SIG-M5 treated with dmso at 0.1 percent for 504 hours (cell line): ENCODE measurements around the gene NEK6.

Experiments used
- DNase-seq: peaks from one replicate; lab custom pipeline; 2025; ENCODE audit not compliant: unreplicated experiment; lab: John Stamatoyannopoulos, UW

Gene NEK6

GRCh38 chr9:124335320-124335707 lies 77.6 kb downstream of the NEK6 start:
- no peak for DNase-seq

GRCh38 chr9:124337562-124337961 lies 79.8 kb downstream of the NEK6 start:
- no peak for DNase-seq

GRCh38 chr9:124339603-124340146 lies 81.9 kb downstream of the NEK6 start:
- no peak for DNase-seq

- no peak for DNase-seq
These were observed 82.7 kb downstream of the NEK6 start for GRCh38 chr9:124340219-124341069.

GRCh38 chr9:124341455-124342170 lies 83.9 kb downstream of the NEK6 start:
- no peak for DNase-seq

GRCh38 chr9:124342402-124342775 lies 84.6 kb downstream of the NEK6 start:
- no peak for DNase-seq

GRCh38 chr9:124342776-124343485 lies 85.2 kb downstream of the NEK6 start:
- no peak for DNase-seq

GRCh38 chr9:124343533-124344290 lies 86.0 kb downstream of the NEK6 start:
- DNase-seq = no peak

- DNase-seq = no peak
These were observed 86.7 kb downstream of the NEK6 start for GRCh38 chr9:124344291-124345050.

GRCh38 chr9:124345063-124345462 lies 87.3 kb downstream of the NEK6 start:
- no peak for DNase-seq

GRCh38 chr9:124345751-124346281 lies 88.1 kb downstream of the NEK6 start:
- DNase-seq = no peak

- no peak for DNase-seq
These were observed 88.8 kb downstream of the NEK6 start for GRCh38 chr9:124346347-124347163.

- no peak for DNase-seq
These were observed 89.6 kb downstream of the NEK6 start for GRCh38 chr9:124347206-124347967.

GRCh38 chr9:124347968-124348358 lies 90.2 kb downstream of the NEK6 start:
- no peak for DNase-seq

- DNase-seq = no peak
These were observed 90.6 kb downstream of the NEK6 start for GRCh38 chr9:124348363-124348762.

GRCh38 chr9:124348831-124349230 lies 91.1 kb downstream of the NEK6 start:
- DNase-seq = no peak

GRCh38 chr9:124349267-124349666 lies 91.5 kb downstream of the NEK6 start:
- DNase-seq = no peak
